Ishikawa (cell line): ENCODE measurements around the gene TBC1D14.

Source experiments
- CEBPB ChIP-seq: IDR thresholded peaks from 2 replicates; pipeline ENCODE4 v1.6.1; 2012
- CREB1 ChIP-seq: IDR thresholded peaks from 2 replicates; pipeline ENCODE4 v1.6.1; 2012; ENCODE audit warnings: low read depth
- EGR1 ChIP-seq: IDR thresholded peaks from 2 replicates; pipeline ENCODE4 v1.6.1; 2012
- EP300 ChIP-seq: IDR thresholded peaks from 2 replicates; pipeline ENCODE4 v1.6.1; 2012; ENCODE audit warnings: borderline replicate concordance
- MAX ChIP-seq: IDR thresholded peaks from 2 replicates; pipeline ENCODE4 v1.6.1; 2012
- RAD21 ChIP-seq: IDR thresholded peaks from 2 replicates; pipeline ENCODE4 v1.6.1; 2012; ENCODE audit warnings: low read depth
- REST ChIP-seq: IDR thresholded peaks from 2 replicates; pipeline ENCODE4 v1.6.1; 2012; ENCODE audit warnings: low read depth, mild to moderate bottlenecking
- TAF1 ChIP-seq: IDR thresholded peaks from 2 replicates; pipeline ENCODE4 v1.6.1; 2012; ENCODE audit warnings: low read depth, mild to moderate bottlenecking
- TCF12 ChIP-seq: IDR thresholded peaks from 2 replicates; pipeline ENCODE4 v1.6.1; 2012; ENCODE audit warnings: low read depth
- USF1 ChIP-seq: IDR thresholded peaks from 2 replicates; pipeline ENCODE4 v1.6.1; 2012
- YY1 ChIP-seq: IDR thresholded peaks from 2 replicates; pipeline ENCODE4 v1.6.1; 2012; ENCODE audit warnings: low read depth
- ZBTB7A ChIP-seq: IDR thresholded peaks from 2 replicates; pipeline ENCODE4 v1.6.1; 2012; ENCODE audit warnings: low read depth

- TF ChIP-seq RAD21 (no peak), YY1 (no peak), MAX (no peak), CREB1 (no peak), TCF12 (no peak), ZBTB7A (no peak), EGR1 (no peak), CEBPB (no peak), TAF1 (no peak), EP300 (no peak), USF1 (no peak), REST (no peak)
Observed at GRCh38 chr4:6929339-6929811, 19.7 kb downstream of the TBC1D14 start.
